ENCODE results near the gene SLX4. TPM values are rescaled to one million over a fixed set of nuclear protein-coding genes. Genes with fewer than 3 reads are reported as not detected.
"Not testable (repeated sequence)": the region's sequence is repeated elsewhere in the genome, so short reads cannot be mapped to it uniquely, and the experiment has no call there.

The SLX4 gene, protein sequence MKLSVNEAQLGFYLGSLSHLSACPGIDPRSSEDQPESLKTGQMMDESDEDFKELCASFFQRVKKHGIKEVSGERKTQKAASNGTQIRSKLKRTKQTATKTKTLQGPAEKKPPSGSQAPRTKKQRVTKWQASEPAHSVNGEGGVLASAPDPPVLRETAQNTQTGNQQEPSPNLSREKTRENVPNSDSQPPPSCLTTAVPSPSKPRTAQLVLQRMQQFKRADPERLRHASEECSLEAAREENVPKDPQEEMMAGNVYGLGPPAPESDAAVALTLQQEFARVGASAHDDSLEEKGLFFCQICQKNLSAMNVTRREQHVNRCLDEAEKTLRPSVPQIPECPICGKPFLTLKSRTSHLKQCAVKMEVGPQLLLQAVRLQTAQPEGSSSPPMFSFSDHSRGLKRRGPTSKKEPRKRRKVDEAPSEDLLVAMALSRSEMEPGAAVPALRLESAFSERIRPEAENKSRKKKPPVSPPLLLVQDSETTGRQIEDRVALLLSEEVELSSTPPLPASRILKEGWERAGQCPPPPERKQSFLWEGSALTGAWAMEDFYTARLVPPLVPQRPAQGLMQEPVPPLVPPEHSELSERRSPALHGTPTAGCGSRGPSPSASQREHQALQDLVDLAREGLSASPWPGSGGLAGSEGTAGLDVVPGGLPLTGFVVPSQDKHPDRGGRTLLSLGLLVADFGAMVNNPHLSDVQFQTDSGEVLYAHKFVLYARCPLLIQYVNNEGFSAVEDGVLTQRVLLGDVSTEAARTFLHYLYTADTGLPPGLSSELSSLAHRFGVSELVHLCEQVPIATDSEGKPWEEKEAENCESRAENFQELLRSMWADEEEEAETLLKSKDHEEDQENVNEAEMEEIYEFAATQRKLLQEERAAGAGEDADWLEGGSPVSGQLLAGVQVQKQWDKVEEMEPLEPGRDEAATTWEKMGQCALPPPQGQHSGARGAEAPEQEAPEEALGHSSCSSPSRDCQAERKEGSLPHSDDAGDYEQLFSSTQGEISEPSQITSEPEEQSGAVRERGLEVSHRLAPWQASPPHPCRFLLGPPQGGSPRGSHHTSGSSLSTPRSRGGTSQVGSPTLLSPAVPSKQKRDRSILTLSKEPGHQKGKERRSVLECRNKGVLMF (N-terminal part only)
- 1.6 and 5.5 TPM in 2 replicates for total RNA-seq

DNA sequence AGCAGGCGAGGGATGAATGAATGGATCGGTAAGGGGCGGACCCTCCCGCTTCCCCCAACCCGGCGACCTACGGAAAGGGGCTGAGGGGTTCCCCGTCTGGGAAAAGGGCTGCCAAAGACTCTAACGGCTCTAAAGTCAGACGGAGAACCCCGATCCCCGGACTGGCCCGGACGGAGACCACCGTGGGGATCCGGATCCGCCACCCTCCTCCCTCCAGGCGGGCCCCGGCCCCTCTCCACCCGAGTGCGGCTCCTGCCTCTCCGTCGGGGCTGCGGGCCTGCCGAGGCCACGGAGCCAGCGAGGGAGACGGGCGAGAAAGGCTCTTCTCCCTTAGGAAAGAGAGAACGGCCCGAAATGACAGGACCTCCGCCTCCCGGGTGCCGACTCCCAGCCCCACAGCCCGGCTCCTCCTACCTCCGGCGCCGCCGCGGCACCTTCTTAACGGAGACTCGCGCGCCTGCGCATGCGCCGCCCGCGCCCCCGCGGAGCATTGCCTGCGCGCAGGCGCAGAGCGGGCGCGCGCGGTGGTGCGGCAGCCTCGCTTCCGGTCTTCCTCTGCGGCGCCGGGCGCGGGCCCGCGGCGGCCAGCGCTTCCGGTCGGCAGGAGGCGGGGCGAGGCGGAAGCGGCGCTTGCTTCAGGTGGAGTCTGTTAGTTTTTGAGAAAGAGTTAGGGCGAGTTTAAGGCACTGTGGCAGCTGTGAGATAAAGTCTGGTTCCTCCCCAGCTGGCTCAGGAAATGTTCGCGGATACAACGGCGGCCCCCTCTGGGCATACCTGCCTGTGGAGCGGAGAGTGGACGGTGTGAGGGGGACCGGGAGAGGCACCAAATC is at the start of gene SLX4:
TSS of gene SLX4 (minus strand) at position 461 of the 830 bp plus-strand sequence. CDS start 2,642 bp downstream, outside the sequence.
- peak; percentile 78 for DNase-seq (ENCODE audit: low read depth)

DNA sequence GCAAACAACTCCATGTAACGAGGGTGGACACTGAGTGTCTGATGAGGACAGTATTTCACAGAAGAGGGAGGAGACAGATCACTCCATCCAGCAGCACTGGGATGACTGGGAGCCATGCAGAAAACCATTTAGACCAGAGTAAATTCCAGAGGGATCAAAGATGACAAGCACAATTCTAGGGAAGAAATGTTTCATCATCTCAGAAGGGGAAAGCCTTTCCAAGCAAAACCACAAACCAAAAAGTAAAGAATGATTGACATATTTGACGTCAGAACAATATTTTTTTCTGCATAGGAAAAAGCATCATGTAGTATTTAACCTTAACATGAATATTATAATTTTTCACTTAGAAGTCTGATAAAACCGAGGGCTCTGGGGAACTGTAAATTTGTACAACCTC is 47.8 kb upstream of the SLX4 start:
- DNase-seq (ENCODE audit: low read depth), result no peak

DNA sequence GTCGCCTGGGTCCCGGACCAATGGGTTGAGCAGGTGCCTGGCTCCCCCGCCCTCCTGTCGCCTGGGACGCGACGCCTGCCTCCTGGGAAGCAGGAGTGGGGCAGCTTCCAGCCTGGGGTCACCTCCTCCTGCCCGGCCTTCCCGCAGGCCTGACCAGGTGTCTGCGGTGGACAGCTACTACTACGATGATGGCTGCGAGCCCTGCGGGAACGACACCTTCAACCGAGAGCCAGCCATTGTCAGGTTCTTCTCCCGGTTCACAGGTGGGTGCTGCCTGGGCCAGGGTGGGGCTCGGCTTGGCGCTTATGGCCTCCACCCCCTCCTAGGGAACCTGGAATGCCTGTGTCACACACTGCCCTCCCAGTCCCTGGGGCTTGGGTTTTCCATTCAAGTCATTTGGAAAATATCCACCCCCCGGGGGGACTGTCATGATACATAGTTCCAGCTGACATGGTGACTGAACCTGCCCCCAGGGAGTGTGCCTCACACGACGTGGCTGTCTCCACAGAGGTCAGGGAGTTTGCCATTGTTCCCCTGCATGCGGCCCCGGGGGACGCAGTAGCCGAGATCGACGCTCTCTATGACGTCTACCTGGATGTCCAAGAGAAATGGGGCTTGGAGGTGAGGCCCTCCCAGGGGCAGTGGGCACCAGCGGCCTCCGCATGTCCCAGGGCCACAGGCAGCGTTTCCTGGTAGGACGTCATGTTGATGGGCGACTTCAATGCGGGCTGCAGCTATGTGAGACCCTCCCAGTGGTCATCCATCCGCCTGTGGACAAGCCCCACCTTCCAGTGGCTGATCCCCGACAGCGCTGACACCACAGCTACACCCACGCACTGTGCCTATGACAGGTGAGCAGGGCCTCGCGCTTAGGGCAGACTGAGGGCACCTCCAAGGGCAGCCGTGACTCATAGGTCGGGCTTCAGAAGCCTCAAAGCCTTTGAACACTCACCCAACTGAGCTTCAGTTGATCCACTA is 45.4 kb upstream of the SLX4 start:
- peak; percentile 55 for DNase-seq (ENCODE audit: low read depth)

DNA sequence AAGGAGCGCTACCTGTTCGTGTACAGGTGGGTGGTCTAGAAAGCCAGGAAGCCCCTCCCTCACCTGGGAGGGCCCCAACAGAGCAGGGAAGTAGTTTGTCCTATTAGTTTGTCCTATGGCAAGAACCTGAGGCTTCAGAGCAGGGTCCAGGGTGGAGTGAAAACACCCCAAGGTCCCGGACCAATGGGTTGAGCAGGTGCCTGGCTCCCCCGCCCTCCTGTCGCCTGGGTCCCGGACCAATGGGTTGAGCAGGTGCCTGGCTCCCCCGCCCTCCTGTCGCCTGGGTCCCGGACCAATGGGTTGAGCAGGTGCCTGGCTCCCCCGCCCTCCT is 44.7 kb upstream of the SLX4 start:
- not testable (repeated sequence) for DNase-seq (ENCODE audit: low read depth)

DNA sequence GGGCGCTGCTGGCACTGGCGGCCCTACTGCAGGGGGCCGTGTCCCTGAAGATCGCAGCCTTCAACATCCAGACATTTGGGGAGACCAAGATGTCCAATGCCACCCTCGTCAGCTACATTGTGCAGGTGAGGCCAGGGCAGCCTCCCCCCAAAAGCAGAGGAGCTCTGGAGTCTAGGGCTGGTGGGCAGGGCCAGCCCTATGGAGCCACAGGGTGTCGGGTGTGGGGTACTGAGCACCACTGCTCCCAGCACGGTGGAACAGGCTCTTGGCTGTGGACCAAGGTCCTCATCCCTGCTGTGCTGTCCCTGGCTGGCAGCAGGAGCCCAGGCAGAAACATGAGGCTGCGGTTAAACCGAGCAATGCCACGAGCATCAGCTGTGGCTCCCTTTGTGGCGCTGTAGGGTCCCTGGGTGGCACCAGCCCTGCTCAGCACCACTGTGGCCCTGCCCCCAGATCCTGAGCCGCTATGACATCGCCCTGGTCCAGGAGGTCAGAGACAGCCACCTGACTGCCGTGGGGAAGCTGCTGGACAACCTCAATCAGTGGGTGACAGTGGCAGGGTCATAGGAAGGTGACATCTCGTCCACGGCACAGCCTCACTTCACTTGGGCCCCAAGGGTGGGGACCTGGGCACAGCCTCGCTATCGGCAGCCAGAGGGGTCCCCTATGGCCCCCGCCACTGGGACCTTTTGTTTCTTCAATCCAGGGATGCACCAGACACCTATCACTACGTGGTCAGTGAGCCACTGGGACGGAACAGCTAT is 44.2 kb upstream of the SLX4 start:
- DNase-seq (ENCODE audit: low read depth), result no peak

DNA sequence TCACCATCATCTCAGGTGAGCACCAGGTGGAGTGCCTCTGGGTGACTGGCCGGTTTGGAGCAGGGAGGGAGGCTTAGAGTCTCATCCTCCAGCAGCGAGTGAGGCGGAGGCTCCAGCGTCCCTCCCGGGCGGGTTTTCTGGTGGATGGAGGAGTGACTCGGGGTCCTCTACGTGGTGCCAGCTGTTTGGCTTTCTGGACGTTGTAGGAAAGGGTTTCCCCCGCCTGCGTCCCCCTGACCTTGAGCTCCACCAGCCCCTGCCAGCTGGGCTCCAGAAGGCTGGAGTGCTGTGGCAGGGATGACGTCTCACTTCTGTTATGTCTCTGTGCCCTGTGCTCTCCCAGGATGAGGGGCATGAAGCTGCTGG is 43.6 kb upstream of the SLX4 start:
- DNase-seq (ENCODE audit: low read depth), result no peak

DNA sequence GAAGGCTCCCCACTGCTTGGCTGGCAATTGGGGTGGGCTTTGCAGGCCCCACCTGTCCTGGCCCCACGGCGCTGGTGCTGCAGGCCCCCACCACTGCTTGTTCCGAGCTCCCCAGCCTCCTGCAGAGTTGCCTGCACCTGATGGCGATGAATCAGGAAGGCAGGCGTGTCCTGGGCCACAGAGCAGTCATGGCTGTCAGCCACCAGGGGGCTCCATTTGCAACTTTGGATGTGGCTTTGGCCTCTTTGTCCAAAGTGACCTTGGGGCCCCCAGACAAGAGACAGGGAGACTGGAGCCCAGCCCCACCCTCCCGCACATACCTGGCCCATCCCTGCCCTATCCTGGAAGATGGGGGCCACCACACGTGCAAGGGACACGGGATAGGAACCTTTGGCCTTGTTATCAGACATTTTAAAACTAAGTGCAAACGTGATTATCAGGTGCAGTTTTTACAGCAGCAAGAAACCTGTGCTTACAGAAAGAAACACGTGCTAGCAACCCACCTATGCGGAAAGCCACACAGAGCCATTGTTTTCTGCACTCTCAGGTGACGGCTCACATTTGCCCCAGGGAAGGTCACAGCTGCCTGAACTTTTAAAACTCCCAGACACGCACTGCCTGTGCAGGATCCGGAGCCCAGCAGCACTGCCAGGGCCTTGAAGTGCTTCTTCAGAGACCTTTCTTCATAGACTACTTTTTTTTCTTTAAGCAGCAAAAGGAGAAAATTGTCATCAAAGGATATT is 43.0 kb upstream of the SLX4 start, which contains the start of gene DNASE1:
TSS of gene DNASE1 (plus strand) at position 443 of the 743 bp plus-strand sequence. CDS start 683 bp downstream, outside the sequence.
- peak; percentile 43 for DNase-seq (ENCODE audit: low read depth)

DNA sequence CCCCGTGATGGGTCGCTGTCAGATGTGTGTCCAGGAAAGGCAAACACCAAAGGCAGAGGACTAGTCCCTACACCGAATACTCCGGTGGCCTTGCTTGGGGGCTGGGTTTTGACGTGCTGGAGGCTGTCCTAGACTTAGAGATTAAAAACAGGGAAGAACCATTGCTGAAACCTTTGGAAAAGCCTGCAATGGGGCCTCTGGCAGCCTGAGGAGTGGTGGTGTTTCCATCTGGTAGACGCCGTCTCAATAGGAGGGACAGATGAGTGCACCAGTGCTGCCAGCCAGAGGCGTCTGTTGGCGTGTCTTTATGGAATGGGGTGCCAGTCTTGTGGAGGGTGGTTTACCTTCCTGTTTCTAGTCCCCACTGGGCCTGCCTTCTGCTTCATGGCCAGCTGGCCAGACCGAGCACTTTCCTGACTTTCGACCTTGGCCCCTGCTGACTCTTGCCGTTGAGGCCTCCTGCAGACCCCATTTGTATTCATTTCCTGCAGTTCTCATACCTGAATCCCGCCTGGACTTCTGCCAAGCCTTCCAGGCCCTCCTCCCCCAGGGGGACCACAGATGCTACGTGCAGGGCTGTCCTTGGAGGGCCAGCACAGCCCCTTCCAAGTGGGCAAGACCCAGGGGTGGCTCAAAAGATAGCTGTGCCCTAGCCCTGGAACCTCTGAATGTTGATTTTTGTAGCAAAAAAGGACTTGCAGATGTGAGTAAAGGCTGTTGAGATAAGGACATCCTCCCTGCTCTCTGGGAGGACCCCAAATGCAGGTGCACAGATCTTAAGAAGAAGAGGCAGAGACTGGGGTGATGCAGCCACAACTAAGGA is 41.2 kb upstream of the SLX4 start:
- DNase-seq (ENCODE audit: low read depth), result no peak

DNA sequence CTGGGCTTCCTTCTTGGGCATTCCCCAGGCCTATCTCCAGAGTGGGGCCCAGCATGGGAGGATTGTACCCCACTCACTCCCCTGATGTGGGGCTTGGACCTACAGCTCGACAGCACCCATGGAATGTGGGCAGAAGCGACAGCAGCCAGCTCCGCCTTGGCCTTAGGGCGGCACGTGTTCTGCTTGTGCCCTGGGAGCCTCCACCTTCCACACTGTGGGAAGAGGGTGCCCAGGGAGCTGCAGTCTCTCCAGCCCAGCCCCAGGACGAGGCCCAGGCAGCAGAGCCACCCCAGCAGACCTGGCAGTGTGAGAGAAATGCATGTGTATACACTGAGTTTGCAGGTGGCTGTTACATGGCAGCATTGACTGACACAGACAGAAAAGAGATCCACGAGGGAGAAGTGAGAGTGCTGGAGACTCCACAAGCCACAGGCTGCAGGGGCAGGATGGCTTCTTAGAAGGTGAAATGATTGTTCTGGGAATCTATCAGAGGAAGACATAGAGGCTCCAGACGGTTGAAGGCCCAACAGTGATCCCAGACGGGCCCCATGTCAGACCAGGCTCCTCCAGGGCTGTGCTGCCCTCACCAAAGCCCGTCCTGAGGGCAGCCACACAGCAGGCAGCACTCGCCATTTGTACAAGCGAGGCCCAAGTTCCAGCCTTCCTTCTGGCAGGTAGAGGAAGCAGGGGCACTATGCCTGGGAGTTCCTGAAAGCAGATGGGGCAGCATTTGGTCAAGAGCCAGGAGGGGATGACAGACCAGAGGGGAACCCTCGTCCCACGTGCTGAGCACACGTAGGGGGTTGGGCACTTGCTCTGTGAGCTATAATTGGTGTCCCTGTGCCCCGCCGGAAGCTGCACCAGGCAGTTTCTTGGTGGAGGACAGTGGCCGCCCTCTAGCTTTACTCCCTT is 40.3 kb upstream of the SLX4 start:
- DNase-seq (ENCODE audit: low read depth), result no peak

DNA sequence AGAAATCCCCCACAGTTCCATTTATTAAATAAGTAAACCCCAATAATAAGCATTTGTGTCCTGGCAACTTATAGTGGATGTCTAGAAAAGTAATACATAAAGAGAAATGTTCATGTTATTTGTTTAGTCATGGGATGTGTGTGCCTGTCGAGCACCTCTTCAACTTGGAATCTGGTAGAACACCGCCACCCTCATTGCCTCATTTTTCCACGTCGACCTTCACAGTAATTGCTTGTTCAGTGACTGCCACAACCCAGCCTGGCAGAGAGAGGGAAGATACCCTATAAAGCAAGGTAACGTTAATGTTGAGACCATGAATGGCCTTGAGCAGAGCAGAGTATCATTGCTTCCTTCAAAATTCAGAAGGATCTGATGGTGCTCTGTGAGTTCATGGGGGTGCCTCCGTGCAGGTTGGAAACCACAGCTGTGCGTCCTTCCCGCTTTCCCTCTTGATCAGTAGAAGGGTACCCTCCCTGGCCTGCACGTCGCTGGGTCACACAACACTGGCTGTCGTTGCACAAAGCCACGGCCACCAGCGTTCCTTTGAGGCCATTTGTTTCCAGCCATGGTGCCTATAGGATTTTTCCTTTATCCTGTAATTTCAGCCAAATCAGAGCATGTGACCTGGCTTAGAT is 39.3 kb upstream of the SLX4 start:
- DNase-seq (ENCODE audit: low read depth), result no peak

DNA sequence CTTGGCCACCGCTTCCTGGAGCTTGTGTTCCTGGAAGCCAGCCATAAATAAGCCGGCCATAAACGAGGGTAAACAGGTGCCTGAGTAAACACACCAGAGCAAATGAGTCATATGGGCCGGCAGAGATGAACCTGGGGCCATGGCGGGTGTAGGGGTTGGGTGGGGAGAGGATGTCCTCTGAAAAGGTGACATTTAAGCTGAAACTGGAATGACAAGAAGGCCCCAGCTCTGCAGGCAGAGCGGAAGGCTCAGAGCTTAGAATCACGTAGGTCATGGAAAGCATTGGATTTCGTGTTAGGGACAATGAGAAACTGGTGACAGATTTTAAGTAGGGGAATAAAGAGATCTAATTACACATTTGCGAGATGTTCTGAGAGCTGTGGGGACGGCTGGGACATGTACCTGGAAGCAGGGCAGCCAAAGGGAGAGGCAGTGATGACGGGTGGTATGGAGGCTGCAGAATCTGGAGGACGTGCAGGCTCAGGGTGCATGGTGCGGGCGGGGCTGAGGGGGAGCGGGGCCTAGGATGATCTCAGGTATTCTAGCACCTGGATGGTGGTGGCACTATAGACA is 35.0 kb upstream of the SLX4 start:
- peak; percentile 76 for DNase-seq (ENCODE audit: low read depth)

DNA sequence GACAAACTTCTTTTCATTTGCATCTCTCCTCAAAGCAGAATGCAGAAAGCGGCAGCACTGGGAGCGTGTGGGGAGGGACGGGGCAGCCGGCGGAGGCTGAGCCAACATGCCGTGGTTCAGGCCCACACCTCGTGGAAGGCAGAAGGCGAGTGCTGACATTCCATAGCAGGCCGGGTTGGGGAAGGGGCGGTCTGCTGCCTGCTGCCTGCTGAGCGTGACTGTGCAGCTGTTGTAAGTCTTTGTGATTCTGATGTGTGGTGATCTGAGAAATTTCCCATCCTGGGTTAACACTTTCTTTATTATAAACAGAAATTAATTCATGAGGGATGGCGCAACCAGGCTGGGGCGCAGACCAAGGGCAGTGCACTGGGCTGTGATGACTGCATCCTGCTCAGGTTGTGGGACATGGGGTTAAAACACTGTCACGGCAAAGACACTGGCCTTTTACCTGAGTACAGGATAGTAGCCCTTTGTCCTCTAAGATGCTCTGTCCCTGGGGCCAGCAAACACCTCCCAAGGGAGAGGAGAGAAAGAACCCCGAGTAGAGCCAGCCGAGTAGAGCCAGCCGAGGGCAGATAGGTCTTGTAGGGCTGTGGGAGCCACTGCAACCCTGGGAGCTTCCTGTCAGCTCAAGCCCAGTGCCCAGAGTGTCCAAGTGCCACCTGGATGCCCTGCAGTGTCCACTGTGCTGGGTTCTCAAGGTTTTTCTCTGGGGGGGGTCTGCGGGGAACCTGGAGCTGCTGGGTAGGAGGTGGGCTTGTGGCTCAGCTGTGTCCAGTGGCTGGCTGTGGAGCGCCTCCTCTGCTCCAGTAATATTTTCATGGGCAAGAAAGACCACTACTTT is 34.3 kb upstream of the SLX4 start:
- peak; percentile 75 for DNase-seq (ENCODE audit: low read depth)

DNA sequence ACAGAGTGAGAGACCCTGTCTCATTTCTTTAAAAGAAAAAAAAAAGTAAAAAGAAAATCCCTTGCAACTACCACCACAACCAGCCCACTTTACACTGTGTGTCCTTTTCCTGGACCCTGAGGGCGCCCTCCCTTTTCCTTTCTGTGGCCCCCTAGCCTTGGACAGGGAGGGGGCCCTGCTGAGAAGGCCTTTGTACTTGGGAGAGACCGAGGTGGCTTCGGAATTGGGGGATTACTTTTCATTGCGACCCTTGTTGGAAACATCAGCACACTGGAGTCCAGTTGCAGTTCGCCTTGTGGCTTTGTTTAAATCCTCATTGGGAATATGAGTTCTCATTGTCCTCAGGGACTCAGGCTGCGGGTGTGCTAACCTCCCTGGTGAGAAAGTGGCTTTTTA is 33.7 kb upstream of the SLX4 start:
- no peak for DNase-seq (ENCODE audit: low read depth)

DNA sequence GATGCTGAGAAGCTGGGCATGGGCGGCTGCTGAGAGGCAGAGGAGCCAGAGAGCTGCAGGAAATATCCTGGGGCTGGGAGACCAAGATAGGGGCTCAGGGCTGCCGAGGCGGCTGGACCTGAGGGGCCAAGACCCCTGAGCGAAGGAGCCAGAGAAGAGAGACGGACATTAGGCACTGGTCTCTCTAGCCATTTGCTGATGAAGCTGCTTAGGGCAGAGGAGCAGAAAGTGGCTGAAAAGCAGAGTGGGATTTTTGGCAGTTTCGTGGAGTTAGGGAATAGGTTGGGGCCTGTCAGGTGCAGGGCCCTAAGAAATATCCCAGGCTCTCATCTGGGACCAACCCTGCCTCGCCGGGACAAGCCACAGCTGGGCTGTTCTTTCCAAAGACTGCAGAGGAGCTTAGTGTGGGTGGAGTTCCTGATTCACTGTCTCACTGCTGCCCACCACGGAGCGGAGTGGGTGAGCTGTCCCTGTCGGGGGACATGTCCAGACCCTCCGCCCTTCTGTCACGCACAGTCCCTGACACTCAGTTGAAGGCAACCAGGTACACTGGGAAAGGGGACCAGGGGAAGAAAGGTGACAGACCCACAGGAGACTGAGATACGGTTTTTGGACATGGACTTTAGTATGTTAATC is 31.8 kb upstream of the SLX4 start:
- no peak for DNase-seq (ENCODE audit: low read depth)
